ENCODE measurements around the gene HECTD4. TPM values are rescaled to one million over a fixed set of nuclear protein-coding genes. Genes with fewer than 3 reads are reported as not detected.

HECTD4 gene
- total and polyA plus RNA-seq, 9 of the 15 experiments (the other 6 are each of a cell fraction or from before 2014, with no cell fraction given), result 3.5 to 33.3 (median 13.5) TPM

DNA sequence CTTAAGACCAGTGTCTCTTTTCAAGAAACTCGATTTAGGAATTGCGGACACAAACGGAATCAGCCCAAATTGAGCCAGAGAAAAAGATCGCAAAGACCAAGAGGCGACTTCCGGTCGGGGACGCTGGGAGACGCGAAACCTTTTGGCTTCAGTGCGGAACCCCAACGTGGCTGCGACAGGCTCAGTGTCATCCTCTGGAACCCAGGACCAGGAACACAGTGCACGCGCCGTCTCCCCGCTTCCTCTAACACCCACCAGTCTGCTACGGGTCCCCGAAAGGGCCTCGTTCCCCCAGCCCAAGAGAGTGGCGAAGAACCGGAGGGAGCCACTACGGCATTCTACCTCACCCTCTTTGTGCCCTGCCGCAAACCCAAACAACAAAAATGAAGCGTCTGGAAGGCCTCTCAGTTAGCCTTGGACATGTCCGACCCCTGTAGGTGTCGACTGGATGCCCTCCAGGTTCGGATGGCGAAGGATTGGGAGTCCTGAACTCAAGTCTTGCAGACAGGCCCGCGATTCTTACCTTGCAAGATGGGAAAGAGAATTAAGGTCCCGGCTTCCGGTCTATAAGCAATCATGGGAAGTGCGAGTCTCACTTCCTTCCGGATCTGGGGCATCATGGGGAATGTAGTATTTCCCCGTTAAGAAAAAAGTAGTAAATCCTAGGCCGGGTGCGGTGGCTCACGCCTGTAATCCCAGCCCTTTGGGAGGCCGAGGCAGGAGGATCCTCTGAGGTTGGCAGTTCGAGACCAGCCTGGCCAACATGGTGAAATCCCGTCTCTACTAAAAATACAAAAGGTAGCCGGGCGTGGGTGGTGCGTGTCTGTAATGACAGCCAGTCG lies 27.1 kb upstream of the HECTD4 start, which contains the start of gene RPL6 (continued):
- TF ChIP-seq SMARCA5 (IDR thresholded peaks at IDR 0.05) (no peak), ZZZ3 (IDR thresholded peaks at IDR 0.05) (peak; percentile 100), ZNF77 (CRISPR knock-in tag; IDR thresholded peaks at IDR 0.05) (no peak), ATF7 (IDR thresholded peaks at IDR 0.05) (peak; percentile 79; the same call in 1 of the 2 replicates), PCBP2 (IDR thresholded peaks at IDR 0.05; ENCODE audit: low read depth, low read length, poor library complexity, severe bottlenecking) (no peak), SRF (CRISPR knock-in tag; IDR thresholded peaks at IDR 0.05) (peak in 1 of 2 experiments; percentile 71; a peak in 1 of 4 replicates), MNT (conservative IDR thresholded peaks at IDR 0.05) (peak; percentile 72 to 77; a peak in 2 of 4 replicates), SFPQ (IDR thresholded peaks at IDR 0.05; ENCODE audit: low read depth, low read length) (no peak), SMARCE1 (IDR thresholded peaks at IDR 0.05) (peak; percentile 30; the same call in 1 of the 2 replicates), GTF3C2 (IDR thresholded peaks at IDR 0.05; ENCODE audit: borderline replicate concordance, extremely low read depth, insufficient read length) (peak; percentile 69)

Data from K562 (cell line).